SIG-M5 (cell line): ENCODE results near the gene RHBDF1.
"Not testable (repeated sequence)": the region's sequence is repeated elsewhere in the genome, so short reads cannot be mapped to it uniquely, and the experiment has no call there.

ENCODE experiments used
- DNase-seq: peaks from one replicate; lab custom pipeline; 2025; lab: John Stamatoyannopoulos, UW

The RHBDF1 gene

DNA sequence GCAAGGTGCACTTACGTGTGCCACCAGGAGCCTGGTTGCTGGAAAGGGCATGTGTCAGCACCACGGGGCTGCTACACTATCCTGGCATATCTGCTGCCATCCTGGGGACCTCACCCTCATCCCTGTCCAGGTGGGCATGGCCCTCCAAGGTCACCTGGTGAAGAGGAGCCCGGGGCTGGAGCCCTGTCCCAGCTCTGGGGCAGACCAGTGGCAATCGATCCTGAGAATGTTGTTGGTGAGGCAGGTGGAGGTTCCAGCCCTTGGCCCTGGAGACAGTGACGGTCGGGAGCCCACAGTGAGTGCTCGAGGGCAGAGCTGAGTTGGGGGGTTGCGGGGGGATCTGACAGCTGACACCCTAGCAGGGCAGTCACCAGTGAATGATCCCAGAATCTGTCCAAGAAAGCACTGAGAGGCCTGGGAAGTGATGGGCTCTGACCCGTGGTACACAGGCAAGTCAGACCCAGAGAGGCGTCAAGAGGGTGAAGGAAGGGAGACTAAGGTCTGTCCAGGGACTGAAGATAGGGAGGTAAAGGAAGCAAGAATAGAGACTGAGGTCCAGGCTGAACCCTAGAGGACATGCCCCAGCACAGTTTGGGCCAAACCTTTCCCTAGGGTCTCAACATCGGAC lies 36.6 kb downstream of the RHBDF1 start:
- no peak for DNase-seq

DNA sequence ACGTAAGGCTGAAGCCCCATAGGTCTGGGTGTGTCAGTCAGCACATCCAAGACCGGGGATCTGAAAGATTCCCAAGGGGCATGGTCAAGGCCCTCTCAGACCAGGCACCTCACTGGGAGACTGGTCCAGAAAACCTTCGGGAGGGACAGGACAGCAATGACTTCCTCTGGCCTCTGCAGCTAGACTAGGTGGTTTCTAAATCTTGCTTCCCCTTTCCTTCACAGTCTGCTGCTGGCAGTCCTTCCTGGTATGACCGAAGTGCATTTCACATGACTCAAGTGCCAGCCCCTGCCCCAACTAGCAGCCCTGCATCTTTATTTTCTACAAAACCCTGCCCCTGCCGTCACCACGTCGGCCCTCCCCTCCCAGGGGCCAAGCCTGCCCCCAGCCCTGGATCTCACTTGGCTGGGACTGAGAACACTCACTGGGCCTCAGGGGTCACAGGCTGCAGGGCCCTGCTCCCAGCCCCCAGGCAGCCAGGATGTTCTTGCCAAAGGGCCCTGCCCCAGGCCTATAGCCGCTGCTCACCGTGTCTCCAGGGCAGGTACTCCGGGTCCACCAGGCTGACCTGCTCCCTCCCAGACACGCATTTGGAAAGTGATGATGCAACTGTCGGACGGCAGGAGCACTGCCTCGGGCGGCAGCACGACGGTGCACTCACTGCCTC lies 37.3 kb downstream of the RHBDF1 start:
- peak; percentile 30 for DNase-seq

DNA sequence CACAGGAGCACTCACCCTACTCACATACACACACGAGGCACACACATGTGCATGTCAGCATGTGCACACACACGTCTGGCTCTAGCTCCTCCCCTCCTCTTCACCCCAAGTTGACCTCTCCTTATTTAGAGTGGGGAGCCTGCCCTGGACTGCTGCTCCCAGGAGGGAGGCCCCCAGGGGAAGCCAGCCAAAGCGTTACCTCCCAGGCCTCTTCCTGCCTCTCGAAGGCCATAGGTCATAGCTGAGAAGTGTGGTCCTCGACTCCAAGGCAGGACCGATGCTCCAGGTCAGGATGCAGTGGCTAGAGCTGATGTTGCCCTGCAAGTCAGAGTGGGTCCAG lies 37.8 kb downstream of the RHBDF1 start:
- DNase-seq: no peak

DNA sequence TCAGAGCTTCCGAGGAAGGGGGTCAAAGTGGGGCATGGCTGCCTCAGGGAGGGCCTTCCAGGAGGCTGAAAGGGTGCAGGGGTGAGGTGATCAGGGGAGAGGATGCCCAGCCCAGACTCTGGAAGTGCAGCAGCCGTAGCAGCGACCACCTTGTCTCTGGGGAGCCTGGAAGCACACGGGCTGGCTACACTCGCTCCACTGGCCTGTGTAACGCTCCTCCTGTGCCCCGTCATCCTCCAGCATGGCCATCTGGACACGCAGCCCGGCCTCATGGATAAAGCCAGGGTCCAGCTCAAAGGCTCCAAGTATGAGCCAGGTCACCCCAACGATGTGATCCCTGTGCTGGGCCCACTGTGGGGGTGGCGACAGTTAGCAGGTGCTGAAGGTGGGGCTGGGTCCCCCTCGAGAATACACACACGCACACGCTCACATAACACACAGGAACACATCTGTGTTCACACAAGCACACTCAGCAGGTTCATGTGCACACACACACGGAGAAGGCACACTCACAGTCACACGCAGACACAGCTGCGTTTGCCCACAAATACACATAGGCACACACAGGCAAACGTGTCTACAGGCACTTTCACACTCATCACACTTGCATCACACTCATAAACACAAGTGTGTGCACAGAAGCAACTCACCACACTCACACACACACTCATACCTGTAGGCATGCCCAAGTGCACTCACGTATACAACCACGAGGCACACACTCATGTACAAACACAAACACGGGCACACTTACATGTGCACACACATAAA lies 38.4 kb downstream of the RHBDF1 start:
- DNase-seq: no peak

DNA sequence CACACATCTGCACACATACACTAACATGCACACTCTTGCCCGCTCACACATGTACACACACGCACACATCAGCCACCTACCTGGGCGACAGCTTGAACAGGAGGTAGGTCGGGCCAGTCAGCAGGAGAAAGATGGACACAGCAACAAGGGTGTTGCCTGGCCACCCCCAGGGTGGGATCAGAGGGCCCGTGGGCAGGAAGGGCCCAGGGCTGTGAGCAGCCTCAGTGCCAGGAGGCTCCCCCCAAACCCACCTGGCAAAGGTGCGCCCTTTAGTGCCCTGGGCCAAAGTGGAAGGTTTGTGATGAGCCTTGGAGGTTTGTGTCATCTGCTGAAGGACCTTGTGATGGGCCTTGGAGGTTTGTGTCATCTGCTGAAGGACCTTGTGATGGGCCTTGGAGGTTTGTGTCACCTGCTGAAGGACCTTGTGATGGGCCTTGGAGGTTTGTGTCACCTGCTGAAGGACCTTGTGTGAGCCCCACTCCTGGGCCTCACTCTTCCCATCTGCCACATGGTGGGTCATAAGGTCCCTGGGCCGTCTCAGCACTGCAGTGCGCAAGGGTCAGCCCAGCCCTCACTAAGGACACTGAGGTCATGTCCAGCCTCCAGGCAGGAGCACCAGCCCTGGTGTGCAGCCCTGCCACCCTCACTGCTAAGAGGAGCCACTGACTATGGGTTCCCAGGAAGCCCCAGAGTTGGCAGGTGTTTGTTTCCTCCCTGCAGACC lies 39.1 kb downstream of the RHBDF1 start:
- DNase-seq: not testable (repeated sequence)

DNA sequence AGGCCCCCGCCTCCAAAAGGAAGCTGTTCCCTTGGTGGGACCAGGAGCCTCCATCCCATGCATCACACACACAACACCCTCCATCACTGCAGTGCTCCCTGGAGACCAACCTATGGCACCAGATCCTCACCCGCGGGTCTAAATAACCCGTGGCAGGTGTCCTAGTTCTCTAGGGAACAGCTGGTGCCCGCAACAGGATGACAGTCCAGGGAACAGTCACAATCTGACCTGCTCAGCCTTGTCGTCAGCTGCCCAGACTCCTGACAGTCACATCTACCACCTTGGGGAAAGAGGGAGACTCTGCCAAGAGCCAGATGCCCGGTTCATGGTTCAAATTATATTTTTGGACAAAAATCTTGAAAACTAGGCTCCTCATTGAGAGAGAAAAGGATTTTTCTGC lies 41.8 kb downstream of the RHBDF1 start:
- DNase-seq: not testable (repeated sequence)

DNA sequence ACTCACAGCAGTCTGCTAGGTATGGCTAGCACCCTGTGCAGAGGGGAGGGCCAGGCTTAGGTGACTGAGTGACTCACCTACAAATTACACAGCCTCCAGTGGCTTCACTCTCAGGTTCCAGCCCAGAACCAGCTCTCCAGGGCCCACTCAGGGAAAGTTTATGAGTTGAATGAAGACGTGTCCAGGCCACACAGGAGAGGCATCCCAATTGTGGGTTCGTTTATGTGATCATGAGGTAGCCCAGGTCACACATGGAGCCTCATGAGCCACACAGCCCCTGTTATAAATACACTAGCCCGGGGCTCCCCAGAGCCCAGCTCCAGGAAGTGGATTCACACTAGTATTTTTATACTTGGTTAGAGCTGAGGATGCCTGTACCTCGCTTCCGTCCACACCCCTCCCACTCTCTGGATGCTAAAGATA lies 46.5 kb downstream of the RHBDF1 start:
- DNase-seq: not testable (repeated sequence)

DNA sequence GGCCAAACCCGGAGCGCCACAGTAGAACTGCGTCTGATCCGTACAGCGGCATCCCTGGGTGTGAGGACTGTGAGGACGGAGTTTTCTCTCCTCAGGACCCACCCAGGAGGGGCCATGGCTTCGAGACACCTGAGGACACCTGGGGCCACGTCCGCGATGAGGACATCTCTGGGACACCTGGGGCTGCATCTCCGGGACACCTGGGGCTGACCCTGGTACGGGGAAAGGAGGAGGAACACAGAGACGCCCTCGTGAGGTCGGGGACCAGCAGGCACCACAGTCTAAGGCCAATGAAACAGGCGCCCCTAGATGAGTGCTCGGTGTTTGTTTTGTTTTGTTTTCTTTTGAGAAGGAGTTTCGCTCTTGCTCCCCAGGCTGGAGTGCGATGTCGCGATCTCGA lies 48.3 kb downstream of the RHBDF1 start:
- DNase-seq: not testable (repeated sequence)

DNA sequence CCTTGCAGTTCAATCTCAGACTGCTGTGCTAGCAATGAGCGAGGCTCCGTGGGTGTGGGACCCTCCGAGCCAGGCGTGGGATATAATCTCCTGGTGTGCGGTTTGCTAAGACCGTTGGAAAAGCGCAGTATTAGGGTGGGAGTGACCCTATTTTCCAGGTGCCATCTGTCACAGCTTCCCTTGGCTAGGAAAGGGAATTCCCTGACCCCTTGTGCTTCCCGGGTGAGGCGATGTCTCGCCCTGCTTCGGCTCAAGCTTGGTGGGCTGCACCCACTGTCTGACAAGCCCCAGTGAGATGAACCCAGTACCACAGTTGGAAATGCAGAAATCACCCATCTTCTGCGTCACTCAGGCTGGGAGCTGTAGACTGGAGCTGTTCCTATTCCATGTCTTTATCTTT lies 51.5 kb downstream of the RHBDF1 start:
- DNase-seq: not testable (repeated sequence)

DNA sequence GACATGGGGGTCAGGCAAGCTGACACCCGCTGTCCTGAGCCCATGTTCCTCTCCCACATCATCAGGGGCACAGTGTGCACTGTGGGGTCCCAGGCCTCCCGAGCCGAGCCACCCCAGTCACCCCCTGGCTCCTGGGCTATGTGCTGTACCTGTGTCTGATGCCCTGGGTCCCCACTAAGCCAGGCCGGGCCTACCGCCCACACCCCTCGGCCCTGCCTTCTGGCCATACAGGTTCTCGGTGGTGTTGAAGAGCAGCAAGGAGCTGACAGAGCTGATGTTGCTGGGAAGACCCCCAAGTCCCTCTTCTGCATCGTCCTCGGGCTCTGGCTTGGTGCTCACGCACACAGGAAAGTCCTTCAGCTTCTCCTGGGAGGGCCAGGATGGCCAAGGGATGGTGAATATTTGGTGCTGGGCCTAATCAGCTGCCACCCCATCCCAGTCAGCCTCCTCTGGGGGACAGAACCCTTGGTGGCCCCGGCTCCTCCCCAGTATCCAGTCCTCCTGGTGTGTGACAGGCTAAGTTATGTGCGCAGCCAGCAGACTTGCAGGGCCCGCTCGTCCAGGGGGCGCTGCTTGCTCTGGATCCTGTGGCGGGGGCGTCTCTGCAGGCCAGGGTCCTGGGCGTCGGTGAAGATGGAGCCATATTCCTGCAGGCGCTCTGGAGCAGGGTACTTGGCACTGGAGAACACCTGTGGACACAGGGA lies 55.2 kb downstream of the RHBDF1 start:
- not testable (repeated sequence) for DNase-seq

DNA sequence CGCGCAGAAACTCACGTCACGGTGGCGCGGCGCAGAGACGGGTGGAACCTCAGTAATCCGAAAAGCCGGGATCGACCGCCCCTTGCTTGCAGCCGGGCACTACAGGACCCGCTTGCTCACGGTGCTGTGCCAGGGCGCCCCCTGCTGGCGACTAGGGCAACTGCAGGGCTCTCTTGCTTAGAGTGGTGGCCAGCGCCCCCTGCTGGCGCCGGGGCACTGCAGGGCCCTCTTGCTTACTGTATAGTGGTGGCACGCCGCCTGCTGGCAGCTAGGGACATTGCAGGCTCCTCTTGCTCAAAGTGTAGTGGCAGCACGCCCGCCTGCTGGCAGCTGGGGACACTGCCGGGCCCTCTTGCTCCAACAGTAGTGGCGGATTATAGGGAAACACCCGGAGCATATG lies 61.7 kb downstream of the RHBDF1 start:
- peak; percentile 45 for DNase-seq

DNA sequence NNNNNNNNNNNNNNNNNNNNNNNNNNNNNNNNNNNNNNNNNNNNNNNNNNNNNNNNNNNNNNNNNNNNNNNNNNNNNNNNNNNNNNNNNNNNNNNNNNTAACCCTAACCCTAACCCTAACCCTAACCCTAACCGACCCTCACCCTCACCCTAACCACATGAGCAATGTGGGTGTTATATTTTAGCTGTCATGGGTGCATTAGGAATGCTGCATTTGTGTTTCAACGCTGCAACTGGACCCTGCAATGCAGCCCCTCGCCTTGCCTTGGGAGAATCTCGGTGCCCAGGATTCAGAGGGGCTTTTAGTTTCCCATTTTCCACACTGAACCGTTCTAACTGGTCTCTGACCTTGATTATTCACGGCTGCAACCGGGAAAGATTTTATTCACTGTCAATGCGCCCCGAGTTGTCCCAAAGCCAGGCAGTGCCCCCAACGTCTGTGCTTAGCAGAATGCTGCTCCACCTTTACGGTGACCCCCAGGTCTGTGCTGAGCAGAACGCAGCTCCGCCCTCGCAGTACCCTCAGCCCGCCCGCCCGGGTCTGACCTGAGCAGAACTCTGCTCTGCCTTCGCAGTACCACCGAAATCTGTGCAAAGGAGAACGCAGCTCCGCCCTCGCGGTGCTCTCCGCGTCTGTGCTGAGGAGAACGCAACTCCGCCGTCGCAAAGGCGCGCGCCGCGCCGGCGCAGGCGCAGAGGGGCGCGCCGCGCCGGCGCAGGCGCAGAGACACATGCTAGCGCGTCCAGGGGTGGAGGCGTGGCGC lies 62.3 kb downstream of the RHBDF1 start:
- DNase-seq: no peak
